ENCODE data around the gene CHAD. TPM values are rescaled to one million over a fixed set of nuclear protein-coding genes. Genes with fewer than 3 reads are reported as not detected.
"Not testable (repeated sequence)": the region's sequence is repeated elsewhere in the genome, so short reads cannot be mapped to it uniquely, and the experiment has no call there.

CHAD gene
- total and polyA plus RNA-seq, 2 donors (not counting 1 experiment from before 2014, with no cell fraction given) = 3.5 to 4.4 TPM

DNA sequence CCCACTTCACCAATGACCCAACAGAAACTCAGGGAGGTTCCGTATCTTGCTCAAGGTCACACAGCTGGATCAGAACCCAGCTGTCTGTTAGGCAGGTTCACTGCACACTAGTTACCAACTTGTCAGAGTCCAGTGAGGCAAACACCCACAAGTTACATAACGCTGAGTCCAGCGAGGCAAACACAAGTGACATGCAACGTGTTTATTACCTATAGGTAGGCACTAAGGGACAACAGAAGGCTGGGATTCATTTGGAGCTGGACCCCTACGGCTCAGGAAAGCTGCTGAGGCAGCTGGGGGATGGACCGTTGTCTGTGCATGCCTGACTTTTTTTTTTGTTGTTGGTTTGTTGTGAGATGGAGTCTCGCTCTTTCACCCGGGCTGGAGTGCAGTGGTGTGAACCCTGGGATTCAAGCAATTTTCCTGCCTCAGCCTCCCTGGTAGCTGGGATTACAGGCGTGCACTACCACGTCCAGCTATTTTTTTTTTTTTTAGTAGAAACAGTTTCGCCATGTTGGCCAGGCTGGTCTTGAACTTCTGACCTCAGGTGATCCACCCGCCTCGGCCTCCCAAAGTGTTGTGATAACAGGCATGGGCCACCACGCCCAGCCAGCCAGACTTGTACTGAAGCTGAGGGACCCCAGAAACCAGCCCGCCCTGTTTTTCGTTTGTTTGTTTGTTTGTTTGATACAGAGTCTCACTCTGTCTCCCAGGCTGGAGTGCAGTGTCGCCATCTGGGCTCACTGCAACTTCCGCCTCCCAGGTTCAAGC is 8.1 kb upstream of the CHAD start:
- H3K4me1 ChIP-seq (ENCODE audit: control insufficient read depth in 2 of 2, insufficient read depth in 2 of 2, low read length in 2 of 2) = peaks cover 13 to 22% of the 10 kb centered on the region in 2 donors
- DNase-seq (no peak), ATAC-seq (ENCODE audit: low read depth) (no peak)
- H3K9me3 Mint-ChIP-seq (ENCODE audit: insufficient read depth) = no peaks in the 10 kb centered on the region
- H2AFZ ChIP-seq (ENCODE audit: insufficient read depth, low read depth, low read length, poor library complexity, severe bottlenecking) = no peak overlapping the region
- intact Hi-C loops (cut with micrococcal nuclease) = loop anchor here (5.0 kb wide), 1 partner anchor 231 kb away; the partner anchor contains the start of gene ANKRD40
- 93% methylated on average over 17 of the region's 18 CpGs for WGBS (ENCODE audit: insufficient coverage)
- peaks cover 8% of the 10 kb centered on the region for H4K20me1 ChIP-seq (ENCODE audit: control insufficient read depth, insufficient read depth, low read length, poor library complexity, severe bottlenecking)
- no peak overlapping the region for H3K4me3 ChIP-seq (ENCODE audit: control extremely low read depth in 1 of 5, extremely low read depth in 1 of 5, insufficient read depth in 1 of 5, low read depth in 2 of 5, low read length in 4 of 5)
- ChIA-PET POLR2A (interaction anchor here (0.7 kb wide), 1 partner anchor 279 kb away, joined by 4 read pairs; no protein-coding TSS in a partner anchor), CTCF (interaction anchor here (1.1 to 1.4 kb wide), 2 partner anchors 79 to 115 kb away, joined by 4 to 13 read pairs; partner anchors contain the start of gene LRRC59)
- no peak overlapping the region for H3K27ac ChIP-seq (ENCODE audit: low read length in 2 of 2)
- peaks cover 21% of the 10 kb centered on the region for H3K4me1 Mint-ChIP-seq
- peaks cover 0 to 7% (median 0%) of the 10 kb centered on the region in 4 experiments for H3K27me3 ChIP-seq (replicated peaks in 1 of 4; ENCODE audit: control extremely low read depth in 1 of 4, control insufficient read depth in 3 of 4, insufficient read depth in 4 of 4, low read length in 3 of 4)
- no peak overlapping the region for H3K4me3 Mint-ChIP-seq
- no peak overlapping the region for H3K9ac ChIP-seq (ENCODE audit: low read length)
- no peaks in the 10 kb centered on the region for H3K9me3 ChIP-seq (ENCODE audit: control extremely low read depth in 1 of 3, control insufficient read depth in 2 of 3, insufficient read depth in 1 of 3, low read length in 2 of 3)
- peaks cover 3% of the 10 kb centered on the region for H3K27me3 Mint-ChIP-seq
- peaks cover 2 to 6% of the 10 kb centered on the region in 2 experiments for H3K36me3 ChIP-seq (replicated peaks in 1 of 2; ENCODE audit: control extremely low read depth in 1 of 2, control insufficient read depth in 1 of 2, extremely low read depth in 1 of 2, insufficient read depth in 2 of 2, low read length in 1 of 2)
- H3K27ac Mint-ChIP-seq = peak overlapping the region; percentile 35
- TF ChIP-seq CTCF (IDR thresholded peaks at IDR 0.05) = no peak
- TF ChIP-seq EZH2 (IDR thresholded peaks at IDR 0.05; ENCODE audit: borderline replicate concordance, insufficient read depth, low read depth, low read length, poor library complexity, severe bottlenecking) = no peak
- no peak overlapping the region for H3K4me2 ChIP-seq (replicated peaks; ENCODE audit: low read depth, low read length, poor library complexity, severe bottlenecking)
- no peaks in the 10 kb centered on the region for H3K79me2 ChIP-seq (ENCODE audit: control insufficient read depth, insufficient read depth, low read length)

- not testable (repeated sequence) for H4K20me1 ChIP-seq (ENCODE audit: control insufficient read depth, insufficient read depth, low read length, poor library complexity, severe bottlenecking); ATAC-seq (ENCODE audit: low read depth); H3K27me3 Mint-ChIP-seq; H3K4me3 Mint-ChIP-seq; H3K4me2 ChIP-seq (replicated peaks; ENCODE audit: low read depth, low read length, poor library complexity, severe bottlenecking); H3K9me3 Mint-ChIP-seq (ENCODE audit: insufficient read depth); H3K9ac ChIP-seq (ENCODE audit: low read length); H3K79me2 ChIP-seq (ENCODE audit: control insufficient read depth, insufficient read depth, low read length); H3K4me3 ChIP-seq (ENCODE audit: control extremely low read depth in 1 of 5, extremely low read depth in 1 of 5, insufficient read depth in 1 of 5, low read depth in 2 of 5, low read length in 4 of 5); H3K27ac ChIP-seq (ENCODE audit: low read length in 2 of 2); H3K27me3 ChIP-seq (replicated peaks in 1 of 4; ENCODE audit: control extremely low read depth in 1 of 4, control insufficient read depth in 3 of 4, insufficient read depth in 4 of 4, low read length in 3 of 4); H2AFZ ChIP-seq (ENCODE audit: insufficient read depth, low read depth, low read length, poor library complexity, severe bottlenecking); H3K36me3 ChIP-seq (replicated peaks in 1 of 2; ENCODE audit: control extremely low read depth in 1 of 2, control insufficient read depth in 1 of 2, extremely low read depth in 1 of 2, insufficient read depth in 2 of 2, low read length in 1 of 2); DNase-seq; H3K9me3 ChIP-seq (ENCODE audit: control extremely low read depth in 1 of 3, control insufficient read depth in 2 of 3, insufficient read depth in 1 of 3, low read length in 2 of 3)
- peak overlapping the region; percentile 35 for H3K27ac Mint-ChIP-seq
- H3K4me1 Mint-ChIP-seq = peaks cover 21% of the 10 kb centered on the region
- intact Hi-C loops (cut with micrococcal nuclease) = loop anchor here (5.0 kb wide), 1 partner anchor 231 kb away; the partner anchor contains the start of gene ANKRD40
- ChIA-PET CTCF (interaction anchor here (1.4 to 1.5 kb wide), 2 partner anchors 78 to 113 kb away, joined by 3 to 13 read pairs; partner anchors contain the start of gene LRRC59), POLR2A (interaction anchor here (0.5 to 0.7 kb wide), 2 partner anchors 55 to 279 kb away, joined by 3 to 4 read pairs; no protein-coding TSS in a partner anchor)
- 56% methylated on average over 5 of the region's 33 CpGs for WGBS (ENCODE audit: insufficient coverage)
- H3K4me1 ChIP-seq (ENCODE audit: control insufficient read depth in 2 of 2, insufficient read depth in 2 of 2, low read length in 2 of 2) = peaks cover 13 to 22% of the 10 kb centered on the region in 2 donors
Observed at GRCh38 chr17:50475775-50476544, 7.3 kb upstream of the CHAD start.
